NB4 (cell line): Measurements from ENCODE around the gene SLC7A8.

Experiments used
- DNase-seq: peaks from one replicate; pipeline ENCODE4 v3.0.0; 2010; ENCODE audit warnings: low read depth
- H3K4me3 ChIP-seq: one replicate; pipeline ENCODE4 v1.5.1; 2011; ENCODE audit warnings: mild to moderate bottlenecking, low read depth, low read length, moderate library complexity
- CTCF ChIP-seq: IDR thresholded peaks from one replicate; pipeline ENCODE4 v1.5.1; 2012; ENCODE audit warnings: low read depth, low read length
- MAX ChIP-seq: IDR thresholded peaks from 2 replicates; pipeline ENCODE4 v1.6.1; 2011; ENCODE audit warnings: low read depth, low read length
- MYC ChIP-seq: IDR thresholded peaks from 2 replicates; pipeline ENCODE4 v1.6.1; 2011; ENCODE audit warnings: low read depth, low read length
- POLR2A ChIP-seq: IDR thresholded peaks from 2 replicates; pipeline ENCODE4 v1.6.1; 2011; ENCODE audit warnings: mild to moderate bottlenecking; ENCODE audit not compliant: insufficient read length; ENCODE audit errors: extremely low read depth

The SLC7A8 gene

GRCh38 chr14:23126548-23127278 lies 56.7 kb downstream of the SLC7A8 start:
- DNase-seq: no peak
- TF ChIP-seq POLR2A (no peak), MAX (no peak), MYC (no peak), CTCF (no peak)
- H3K4me3 ChIP-seq: no peak overlapping the region

GRCh38 chr14:23125933-23126524 lies 57.4 kb downstream of the SLC7A8 start:
- no peak for DNase-seq
- no peak overlapping the region for H3K4me3 ChIP-seq

GRCh38 chr14:23125011-23125410 lies 58.4 kb downstream of the SLC7A8 start:
- TF ChIP-seq MYC: no peak
- no peak for TF ChIP-seq POLR2A
- no peak for TF ChIP-seq CTCF
- no peak for TF ChIP-seq MAX
- no peak overlapping the region for H3K4me3 ChIP-seq
- no peak for DNase-seq

More at GRCh38 chr14:23125933-23126524, 57.4 kb downstream of the SLC7A8 start:
- no peak for TF ChIP-seq MYC
- TF ChIP-seq CTCF: no peak
- no peak for TF ChIP-seq MAX
- TF ChIP-seq POLR2A: no peak

GRCh38 chr14:23124337-23124954 lies 59.0 kb downstream of the SLC7A8 start:
- no peak for DNase-seq
- no peak overlapping the region for H3K4me3 ChIP-seq
- no peak for TF ChIP-seq CTCF
- no peak for TF ChIP-seq MYC
- TF ChIP-seq POLR2A: no peak

- no peak overlapping the region for H3K4me3 ChIP-seq
- no peak for DNase-seq
- no peak for TF ChIP-seq MAX
- TF ChIP-seq MYC: no peak
- no peak for TF ChIP-seq POLR2A
- no peak for TF ChIP-seq CTCF
Measured at GRCh38 chr14:23123419-23123818, 60.0 kb downstream of the SLC7A8 start.
